HG02970 (cell line): Measurements from ENCODE around the gene KISS1.

Source experiments
- ATAC-seq: cut with Tn5 transposase; IDR thresholded peaks from one replicate; pipeline ENCODE4 v1.9.1; 2021; ENCODE audit warnings: mild to moderate bottlenecking, moderate library complexity, moderate number of reproducible peaks; ENCODE audit not compliant: unreplicated experiment, low FRiP score

The KISS1 gene

GRCh38 chr1:204194080-204194479, 2.2 kb downstream of the KISS1 start:
- ATAC-seq, result no peak

- ATAC-seq, result no peak
Measured at GRCh38 chr1:204192589-204193352, 3.5 kb downstream of the KISS1 start.

- no peak for ATAC-seq
Measured at GRCh38 chr1:204192046-204192445, 4.2 kb downstream of the KISS1 start.

DNA sequence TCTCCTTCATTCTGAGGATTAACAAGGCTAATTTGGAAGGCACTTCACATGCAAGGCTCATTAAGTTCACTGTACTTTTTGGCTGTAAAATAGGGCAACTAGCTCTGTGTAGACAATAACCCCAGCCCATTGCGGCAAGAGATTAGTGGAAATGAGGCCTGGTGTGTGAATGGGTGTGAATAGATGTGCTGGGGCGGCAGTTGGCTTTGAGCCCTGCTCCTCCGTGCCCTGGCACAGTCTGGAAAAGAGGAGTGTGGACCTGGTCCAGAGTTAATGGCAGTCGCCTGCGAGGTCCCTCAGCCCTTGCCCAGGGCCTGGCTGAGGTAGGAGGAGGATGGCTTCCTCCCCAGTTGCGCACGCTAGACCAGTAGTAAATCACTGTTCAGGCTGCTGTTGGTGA, 4.8 kb downstream of the KISS1 start:
- no peak for ATAC-seq

DNA sequence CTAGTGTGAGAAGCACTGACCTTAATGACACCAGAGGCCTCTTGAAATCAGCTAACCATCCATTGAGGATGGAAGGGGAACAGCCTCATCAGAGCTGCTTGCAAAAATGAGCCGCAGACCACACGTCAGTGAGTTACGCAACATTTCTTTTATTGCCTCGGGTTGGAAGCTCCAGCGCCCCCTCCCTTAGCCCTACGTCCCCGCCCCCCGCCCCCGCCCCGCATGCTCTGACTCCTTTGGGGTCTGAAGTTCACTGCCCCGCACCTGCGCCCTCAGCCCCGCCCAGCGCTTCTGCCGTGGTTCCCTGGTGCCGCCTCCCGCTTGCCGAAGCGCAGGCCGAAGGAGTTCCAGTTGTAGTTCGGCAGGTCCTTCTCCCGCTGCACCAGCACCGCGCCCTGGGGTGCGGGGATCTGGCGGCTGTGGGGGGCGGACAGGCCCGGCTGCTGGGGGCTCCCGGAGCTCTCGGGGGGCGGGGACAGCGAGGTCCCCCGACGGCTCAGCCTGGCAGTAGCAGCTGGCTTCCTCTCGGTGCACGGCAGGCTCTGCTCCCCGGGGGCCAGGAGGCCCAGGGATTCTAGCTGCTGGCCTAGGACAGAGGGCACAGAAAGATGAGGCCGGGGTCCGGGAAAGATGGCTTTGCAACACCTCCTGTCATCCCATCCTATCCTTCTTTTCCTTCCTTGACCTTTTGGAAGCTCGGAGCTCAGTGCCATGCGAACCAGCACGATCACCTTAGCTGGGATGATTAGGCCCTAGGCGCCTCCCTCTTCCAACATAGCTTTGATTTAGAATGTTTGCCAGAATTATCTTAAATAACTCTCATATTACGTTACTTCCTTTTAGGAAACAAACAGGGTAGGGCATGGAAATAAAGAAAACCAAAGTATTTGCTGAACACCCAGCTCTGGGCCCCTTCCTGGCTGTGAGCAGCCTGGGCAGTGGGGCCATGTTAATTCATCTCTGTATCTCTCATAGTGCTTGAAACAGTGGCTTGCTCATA, 5.8 kb downstream of the KISS1 start:
- ATAC-seq, result no peak

DNA sequence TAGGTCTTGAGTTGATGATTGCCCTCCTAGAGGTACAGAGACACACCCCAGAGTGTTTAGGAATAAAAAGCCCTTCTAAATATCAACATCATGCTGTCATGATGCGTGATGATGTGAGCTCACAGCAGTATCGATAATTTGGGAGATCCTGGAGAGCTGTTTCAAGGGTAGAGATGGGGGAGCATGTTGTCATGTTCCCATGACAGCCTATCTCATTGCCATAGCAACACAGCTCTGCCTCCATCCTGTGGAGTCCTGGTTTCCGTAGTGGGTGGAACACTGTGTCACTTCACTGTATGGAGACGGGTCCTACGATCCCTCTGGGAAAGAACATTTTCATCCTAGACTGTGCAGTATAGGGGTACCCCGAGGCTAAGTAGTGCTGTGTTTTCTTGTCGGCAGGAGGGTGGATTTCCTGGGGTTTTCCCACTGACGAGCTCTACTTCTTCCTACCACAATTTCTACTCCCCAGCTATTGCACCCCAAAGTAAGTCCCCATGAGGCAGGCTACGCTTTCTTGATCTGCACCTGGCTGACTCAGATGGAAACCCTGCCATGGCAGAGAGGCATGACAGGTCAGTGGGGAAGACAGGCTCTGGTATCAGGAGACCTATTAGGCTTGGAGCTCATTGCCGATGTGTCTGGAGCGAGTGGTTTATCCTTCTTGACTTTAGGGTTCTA, 7.2 kb downstream of the KISS1 start:
- no peak for ATAC-seq

- ATAC-seq, result no peak
Measured at GRCh38 chr1:204186597-204186996, 9.7 kb downstream of the KISS1 start.

DNA sequence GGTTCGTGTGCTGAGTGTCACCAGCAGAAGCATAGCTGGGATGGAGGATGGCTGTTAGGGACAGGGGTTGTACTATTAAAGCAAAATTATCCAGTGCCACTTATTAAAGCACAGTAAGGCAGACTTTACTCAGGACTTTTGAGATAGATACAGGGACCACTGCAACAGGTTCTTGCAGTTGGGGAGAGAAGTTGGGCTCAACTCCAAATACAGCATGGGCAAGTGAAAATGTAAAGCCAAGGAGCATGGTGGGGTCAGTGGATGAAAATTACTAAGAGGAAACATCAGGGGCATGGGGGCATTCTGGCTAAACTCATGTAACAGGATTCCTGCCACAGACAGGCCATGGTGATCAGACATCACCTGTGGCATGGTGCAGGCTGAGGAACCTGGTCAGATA, 15.2 kb downstream of the KISS1 start:
- ATAC-seq, result no peak

- ATAC-seq, result no peak
Measured at GRCh38 chr1:204180133-204180532, 16.2 kb downstream of the KISS1 start.

GRCh38 chr1:204178487-204179281, 17.6 kb downstream of the KISS1 start:
- no peak for ATAC-seq

- no peak for ATAC-seq
Measured at GRCh38 chr1:204177133-204177532, 19.2 kb downstream of the KISS1 start.

GRCh38 chr1:204176049-204176448, 20.2 kb downstream of the KISS1 start:
- ATAC-seq, result no peak

DNA sequence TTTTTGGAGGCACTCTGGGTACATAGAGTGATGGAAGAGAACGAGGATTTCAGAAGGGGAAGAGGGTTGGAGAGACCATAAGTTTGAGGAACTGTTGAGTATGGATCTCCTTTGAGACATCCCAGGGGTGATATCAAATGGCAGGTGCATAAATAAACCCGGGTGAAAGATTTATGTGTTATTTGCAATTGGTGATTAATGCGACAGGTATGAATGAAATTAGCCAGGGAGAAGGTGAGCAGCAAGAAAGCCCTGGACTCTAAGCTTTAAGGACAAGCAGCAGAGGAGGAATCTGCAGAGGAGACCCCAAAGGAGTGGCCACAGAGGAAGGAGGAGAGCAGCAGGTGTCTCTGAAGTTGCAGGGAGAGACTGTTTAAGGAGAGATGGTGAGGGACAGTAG, 21.3 kb downstream of the KISS1 start:
- no peak for ATAC-seq

- ATAC-seq, result no peak
Measured at GRCh38 chr1:204172404-204173029, 23.8 kb downstream of the KISS1 start.

DNA sequence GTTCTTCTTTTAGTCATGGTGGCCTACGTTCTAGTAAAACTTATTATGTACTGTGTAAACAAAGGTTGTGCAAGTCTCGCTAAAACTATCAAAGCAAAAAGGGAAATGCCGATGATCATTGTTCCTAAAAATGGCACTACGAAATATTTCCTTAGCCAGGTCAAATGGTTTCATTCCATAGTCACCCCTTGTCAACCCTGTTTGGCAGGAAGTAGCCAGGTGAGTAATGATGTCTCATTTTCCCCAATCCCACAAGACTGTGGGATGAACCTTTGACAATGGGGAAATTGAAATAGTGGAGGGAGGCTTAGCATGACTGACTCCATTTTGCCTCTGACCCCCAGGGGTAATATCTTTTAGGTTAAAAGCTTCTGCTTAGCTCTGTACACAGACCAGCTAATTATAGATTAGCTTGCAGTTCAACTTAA, 24.5 kb downstream of the KISS1 start:
- no peak for ATAC-seq

DNA sequence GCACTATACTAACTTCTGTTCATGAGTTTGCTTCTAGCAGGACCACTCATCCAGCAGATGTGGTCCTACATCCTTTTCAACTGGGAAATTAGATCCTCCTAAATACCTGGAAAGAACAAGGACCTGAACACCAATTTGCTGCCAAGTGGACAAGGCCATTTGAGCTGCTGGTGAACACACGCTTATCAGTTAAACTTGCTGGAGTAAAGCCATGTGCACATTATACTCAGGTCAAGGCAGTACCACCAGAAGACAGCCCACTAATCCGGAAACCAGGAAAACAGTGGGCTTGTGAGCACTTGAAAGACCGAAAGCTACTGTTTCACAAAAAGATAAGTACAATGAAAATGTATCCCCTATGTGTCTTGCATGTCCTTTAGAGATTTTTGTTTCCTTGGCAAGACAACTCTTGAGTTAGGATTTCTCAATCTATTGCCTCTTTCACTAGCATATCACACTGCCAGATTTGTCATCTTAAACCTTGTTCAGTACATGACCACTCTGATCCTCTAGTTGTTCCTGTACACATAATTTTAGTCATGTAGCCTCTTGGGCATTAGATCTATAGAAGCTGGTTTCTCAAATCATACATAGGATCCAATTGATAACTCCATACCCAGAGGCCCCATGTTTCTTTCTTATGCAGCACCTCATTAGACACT, 25.7 kb downstream of the KISS1 start:
- no peak for ATAC-seq

GRCh38 chr1:204169858-204170257, 26.4 kb downstream of the KISS1 start:
- ATAC-seq, result no peak

DNA sequence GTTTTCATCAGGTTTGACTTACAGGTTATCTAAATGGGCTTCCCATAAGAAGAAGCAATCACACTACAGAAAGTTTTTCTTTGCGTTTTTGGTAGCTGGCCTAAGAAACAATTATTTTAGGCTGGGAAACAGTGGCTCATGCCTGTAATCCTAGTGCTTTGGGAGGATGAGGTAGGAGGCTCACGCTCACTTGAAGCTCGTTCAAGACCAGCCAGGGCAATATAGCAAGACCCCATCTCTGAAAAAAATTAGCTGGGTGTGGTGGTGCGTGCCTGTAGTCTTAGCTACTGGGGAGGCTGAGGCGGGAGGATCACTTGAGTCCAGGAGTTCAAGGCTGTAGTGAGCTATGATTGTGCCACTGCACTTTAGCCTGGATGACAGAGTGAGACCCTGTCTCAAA, 28.6 kb downstream of the KISS1 start:
- ATAC-seq, result no peak

- ATAC-seq, result no peak
Measured at GRCh38 chr1:204166219-204166618, 30.1 kb downstream of the KISS1 start, which contains the start of gene REN. TSS of gene REN (minus strand) at chr1:204166337. CDS start at chr1:204166293, 44 bp downstream.
